Activated T-cell treated with anti-CD3 and anti-CD28 coated beads, Interleukin-2, amount 50 U/mL, for 1 hour (primary cell): Measurements from ENCODE around the gene C17orf58.

Experiments used
- DNase-seq: peaks from one replicate; pipeline ENCODE4 v3.0.0-alpha.2; 2020

The C17orf58 gene

GRCh38 chr17:67947325-67947813 lies 48.9 kb downstream of the C17orf58 start:
- DNase-seq: no peak

GRCh38 chr17:67946513-67946912 lies 49.8 kb downstream of the C17orf58 start:
- no peak for DNase-seq

DNA sequence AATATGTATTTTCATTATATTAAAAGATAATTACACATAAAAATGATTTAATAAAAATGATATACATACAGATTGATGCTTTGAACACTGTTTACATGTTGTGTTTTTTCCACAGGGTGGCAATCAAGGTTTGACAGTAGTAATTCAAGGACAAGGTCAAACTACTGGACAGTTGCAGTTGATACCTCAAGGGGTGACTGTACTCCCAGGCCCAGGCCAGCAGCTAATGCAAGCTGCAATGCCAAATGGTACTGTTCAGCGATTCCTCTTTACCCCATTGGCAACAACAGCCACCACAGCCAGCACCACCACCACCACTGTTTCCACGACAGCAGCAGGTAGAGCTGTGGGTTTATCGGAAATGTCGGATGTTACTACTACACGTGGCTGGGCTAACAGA lies 52.2 kb downstream of the C17orf58 start:
- no peak for DNase-seq

DNA sequence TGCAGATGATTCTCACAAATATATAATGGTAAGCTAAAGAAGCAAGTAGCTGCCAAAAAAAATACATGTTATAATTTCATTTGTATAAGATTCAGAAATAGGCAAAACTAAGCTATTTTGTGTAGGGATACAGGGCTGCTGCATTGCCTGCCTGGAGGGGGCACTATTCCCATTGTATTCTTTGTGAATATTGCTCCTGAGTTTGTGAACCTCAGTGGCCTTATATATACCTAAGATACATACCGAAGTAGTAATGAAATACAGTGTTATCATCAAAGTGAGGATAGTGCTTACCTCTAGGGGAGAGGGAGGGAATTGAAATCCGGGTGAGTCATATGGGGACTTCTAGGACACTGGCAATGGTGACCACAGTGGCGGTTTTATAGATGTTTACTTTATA lies 53.5 kb downstream of the C17orf58 start:
- no peak for DNase-seq
